ENCODE results near the gene MTMR8. TPM values are rescaled to one million over a fixed set of nuclear protein-coding genes. Genes with fewer than 3 reads are reported as not detected.

The MTMR8 gene
- total RNA-seq: 4.8 and 6.0 TPM in 2 replicates
- long read RNA-seq, partial matches to known transcripts: 9 of 27 reads
- long read RNA-seq, other reads (novel, unspliced or antisense): 18 of 27 reads

DNA sequence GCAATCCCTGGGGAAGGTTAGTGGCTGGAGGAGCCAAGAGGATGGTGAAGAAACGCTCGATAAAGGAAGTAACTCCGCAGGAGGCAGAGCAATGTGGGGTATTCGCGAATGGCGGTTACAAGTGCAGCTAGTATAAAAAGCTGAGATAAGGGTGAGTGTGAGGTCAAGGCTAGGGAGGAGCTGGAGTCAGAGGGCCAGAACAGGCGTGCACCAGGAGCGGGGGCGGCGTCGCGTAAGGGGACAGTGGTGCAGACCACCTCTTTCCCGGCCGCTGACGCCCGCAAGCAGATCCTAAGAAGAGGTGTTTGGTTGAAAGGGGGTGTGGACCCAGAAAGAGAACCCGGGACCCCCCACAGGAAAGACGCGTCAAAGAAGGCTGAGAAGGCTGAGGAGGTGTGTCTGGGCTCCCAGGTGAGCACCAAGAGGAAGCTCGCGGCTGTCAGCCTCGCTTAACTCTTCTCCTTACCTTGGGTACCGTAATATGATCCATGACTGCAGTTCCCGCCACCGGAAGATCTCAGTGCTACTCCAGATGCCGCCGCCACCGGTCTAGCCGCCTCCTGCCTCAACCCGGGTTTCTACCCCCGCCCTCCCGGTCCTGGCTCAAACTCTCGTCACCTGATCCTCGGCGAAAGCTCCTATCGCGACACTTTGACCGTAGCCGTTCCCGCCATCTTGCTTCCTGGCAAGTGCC lies at the start of gene MTMR8:
Gene MTMR8 (minus strand): TSS at position 579 of the 694 bp plus-strand sequence. CDS start 89 bp downstream, at position 490.
- Mint-ChIP-seq H3K4me3 (ENCODE audit: low read depth) (peak within 1 kb of the TSS; percentile 90), H3K36me3 (ENCODE audit: insufficient read depth) (no peaks in the 10 kb centered on the region), H3K27me3 (no peaks in the 10 kb centered on the region), H3K9me3 (ENCODE audit: low read depth) (peaks cover 17% of the 10 kb centered on the region), H3K4me1 (ENCODE audit: low read depth) (peaks cover 4% of the 10 kb centered on the region), H3K27ac (peak within 1 kb of the TSS; percentile 92)
- peak; percentile 56 for DNase-seq (ENCODE audit: low spot score, unreplicated experiment)
- TF ChIP-seq, protein P1, sequence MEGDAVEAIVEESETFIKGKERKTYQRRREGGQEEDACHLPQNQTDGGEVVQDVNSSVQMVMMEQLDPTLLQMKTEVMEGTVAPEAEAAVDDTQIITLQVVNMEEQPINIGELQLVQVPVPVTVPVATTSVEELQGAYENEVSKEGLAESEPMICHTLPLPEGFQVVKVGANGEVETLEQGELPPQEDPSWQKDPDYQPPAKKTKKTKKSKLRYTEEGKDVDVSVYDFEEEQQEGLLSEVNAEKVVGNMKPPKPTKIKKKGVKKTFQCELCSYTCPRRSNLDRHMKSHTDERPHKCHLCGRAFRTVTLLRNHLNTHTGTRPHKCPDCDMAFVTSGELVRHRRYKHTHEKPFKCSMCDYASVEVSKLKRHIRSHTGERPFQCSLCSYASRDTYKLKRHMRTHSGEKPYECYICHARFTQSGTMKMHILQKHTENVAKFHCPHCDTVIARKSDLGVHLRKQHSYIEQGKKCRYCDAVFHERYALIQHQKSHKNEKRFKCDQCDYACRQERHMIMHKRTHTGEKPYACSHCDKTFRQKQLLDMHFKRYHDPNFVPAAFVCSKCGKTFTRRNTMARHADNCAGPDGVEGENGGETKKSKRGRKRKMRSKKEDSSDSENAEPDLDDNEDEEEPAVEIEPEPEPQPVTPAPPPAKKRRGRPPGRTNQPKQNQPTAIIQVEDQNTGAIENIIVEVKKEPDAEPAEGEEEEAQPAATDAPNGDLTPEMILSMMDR (IDR thresholded peaks at IDR 0.05; ENCODE audit: unreplicated experiment): no peak

- Mint-ChIP-seq H3K36me3 (ENCODE audit: insufficient read depth) (no peaks in the 10 kb centered on the region), H3K9me3 (ENCODE audit: low read depth) (peaks cover 28% of the 10 kb centered on the region), H3K27ac (no peak overlapping the region)
Observed at GRCh38 chrX:64439551-64439950, 44.3 kb upstream of the MTMR8 start.

DNA sequence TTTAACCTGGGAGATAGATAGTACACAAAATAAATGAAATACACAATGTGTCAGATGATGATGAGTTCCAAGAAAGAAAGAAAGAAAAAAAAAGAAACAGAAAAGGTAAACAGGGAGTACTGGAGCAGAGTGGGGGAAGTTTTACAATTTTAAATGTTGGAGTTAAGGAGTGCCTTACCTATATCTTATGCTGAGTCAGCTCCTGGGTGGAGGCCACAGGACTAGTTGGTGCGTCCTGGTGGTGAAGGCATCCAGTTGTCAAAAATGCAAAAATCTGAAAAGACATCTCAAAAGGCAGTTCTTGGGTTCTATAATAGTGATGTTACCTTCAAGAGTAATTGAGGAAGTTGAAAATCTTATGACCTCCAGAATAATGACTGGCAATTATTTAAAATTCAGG lies 42.4 kb upstream of the MTMR8 start:
- TF ChIP-seq, protein P1 (IDR thresholded peaks at IDR 0.05; ENCODE audit: unreplicated experiment): no peak
- H3K9me3 Mint-ChIP-seq (ENCODE audit: low read depth): peaks cover 31% of the 10 kb centered on the region
- no peaks in the 10 kb centered on the region for H3K27me3 Mint-ChIP-seq
- H3K27ac Mint-ChIP-seq: no peak overlapping the region
- H3K4me1 Mint-ChIP-seq (ENCODE audit: low read depth): peaks cover 7% of the 10 kb centered on the region
- H3K4me3 Mint-ChIP-seq (ENCODE audit: low read depth): no peak overlapping the region
- no peaks in the 10 kb centered on the region for H3K36me3 Mint-ChIP-seq (ENCODE audit: insufficient read depth)
- no peak for DNase-seq (ENCODE audit: low spot score, unreplicated experiment)

More at GRCh38 chrX:64439551-64439950, 44.3 kb upstream of the MTMR8 start:
- Mint-ChIP-seq H3K4me1 (ENCODE audit: low read depth) (peaks cover 7% of the 10 kb centered on the region), H3K27me3 (no peaks in the 10 kb centered on the region), H3K4me3 (ENCODE audit: low read depth) (no peak overlapping the region)
- TF ChIP-seq, protein P1 (IDR thresholded peaks at IDR 0.05; ENCODE audit: unreplicated experiment): no peak
- DNase-seq (ENCODE audit: low spot score, unreplicated experiment): no peak

- peaks cover 29% of the 10 kb centered on the region for H3K9me3 Mint-ChIP-seq (ENCODE audit: low read depth)
- peaks cover 7% of the 10 kb centered on the region for H3K4me1 Mint-ChIP-seq (ENCODE audit: low read depth)
- H3K27ac Mint-ChIP-seq: peak overlapping the region; percentile 60
- H3K27me3 Mint-ChIP-seq: no peaks in the 10 kb centered on the region
- TF ChIP-seq, protein P1 (IDR thresholded peaks at IDR 0.05; ENCODE audit: unreplicated experiment): no peak
- H3K36me3 Mint-ChIP-seq (ENCODE audit: insufficient read depth): no peaks in the 10 kb centered on the region
- no peak for DNase-seq (ENCODE audit: low spot score, unreplicated experiment)
- H3K4me3 Mint-ChIP-seq (ENCODE audit: low read depth): no peak overlapping the region
Observed at GRCh38 chrX:64437218-64437617, 42.0 kb upstream of the MTMR8 start.

GRCh38 chrX:64428371-64428770 lies 33.1 kb upstream of the MTMR8 start:
- Mint-ChIP-seq H3K9me3 (ENCODE audit: low read depth) (peaks cover 9% of the 10 kb centered on the region), H3K36me3 (ENCODE audit: insufficient read depth) (no peaks in the 10 kb centered on the region)

More at GRCh38 chrX:64428371-64428770, 33.1 kb upstream of the MTMR8 start:
- Mint-ChIP-seq H3K27ac (no peak overlapping the region), H3K4me3 (ENCODE audit: low read depth) (no peak overlapping the region), H3K4me1 (ENCODE audit: low read depth) (no peaks in the 10 kb centered on the region), H3K27me3 (no peaks in the 10 kb centered on the region)
- TF ChIP-seq, protein P1 (IDR thresholded peaks at IDR 0.05; ENCODE audit: unreplicated experiment): no peak
- DNase-seq (ENCODE audit: low spot score, unreplicated experiment): no peak

Data from progenitor cell of endocrine pancreas (in vitro differentiated cells).